ENCODE results near the gene TBX19. TPM values are rescaled to one million over a fixed set of nuclear protein-coding genes. Genes with fewer than 3 reads are reported as not detected.

Gene TBX19
- total RNA-seq, 2 donors from 2014 or later = 1.9 to 3.8 TPM

GRCh38 chr1:168293356-168293755 is 12.7 kb downstream of the TBX19 start:
- H3K36me3 ChIP-seq = no peaks in the 10 kb centered on the region
- H3K9me3 ChIP-seq = no peaks in the 10 kb centered on the region
- no peaks in the 10 kb centered on the region for H3K4me1 ChIP-seq (replicated peaks)
- no peak overlapping the region for H3K4me3 ChIP-seq
- H3K27me3 ChIP-seq (replicated peaks; ENCODE audit: insufficient read depth) = no peaks in the 10 kb centered on the region
- intact Hi-C loops (cut with DNase I) = no loop called here
- DNase-seq (ENCODE audit: low spot score) = no peak
- no peak overlapping the region for H3K27ac ChIP-seq
- 46% methylated on average over 1 of the region's 1 CpG for WGBS
- TF ChIP-seq CTCF (IDR thresholded peaks at IDR 0.05) (no peak), POLR2AphosphoS5 (IDR thresholded peaks at IDR 0.05) (no peak), POLR2A (IDR thresholded peaks at IDR 0.05) (no peak)

- no peak overlapping the region for H3K27ac ChIP-seq
- H3K4me3 ChIP-seq = no peak overlapping the region
- WGBS = 90% methylated on average over 8 of the region's 8 CpGs
- intact Hi-C loops (cut with DNase I) = no loop called here
- H3K27me3 ChIP-seq (replicated peaks; ENCODE audit: insufficient read depth) = no peaks in the 10 kb centered on the region
- no peaks in the 10 kb centered on the region for H3K36me3 ChIP-seq
- H3K9me3 ChIP-seq = no peaks in the 10 kb centered on the region
- TF ChIP-seq POLR2A (IDR thresholded peaks at IDR 0.05) (no peak), CTCF (IDR thresholded peaks at IDR 0.05) (no peak), POLR2AphosphoS5 (IDR thresholded peaks at IDR 0.05) (no peak)
- DNase-seq (ENCODE audit: low spot score) = no peak
- no peaks in the 10 kb centered on the region for H3K4me1 ChIP-seq (replicated peaks)
Measured at GRCh38 chr1:168295411-168296114, 14.9 kb downstream of the TBX19 start.

GRCh38 chr1:168297019-168297730 is 16.5 kb downstream of the TBX19 start:
- WGBS = 72% methylated on average over 7 of the region's 7 CpGs
- Histone ChIP-seq H3K9me3 (no peaks in the 10 kb centered on the region), H3K27ac (no peak overlapping the region), H3K4me1 (replicated peaks) (no peaks in the 10 kb centered on the region), H3K27me3 (replicated peaks; ENCODE audit: insufficient read depth) (no peaks in the 10 kb centered on the region), H3K4me3 (no peak overlapping the region), H3K36me3 (no peaks in the 10 kb centered on the region)
- TF ChIP-seq POLR2AphosphoS5 (IDR thresholded peaks at IDR 0.05) (no peak), POLR2A (IDR thresholded peaks at IDR 0.05) (no peak), CTCF (IDR thresholded peaks at IDR 0.05) (no peak)
- DNase-seq (ENCODE audit: low spot score) = no peak
- intact Hi-C loops (cut with DNase I) = no loop called here

GRCh38 chr1:168298446-168298845 is 17.8 kb downstream of the TBX19 start:
- H3K36me3 ChIP-seq = no peaks in the 10 kb centered on the region
- WGBS = 89% methylated on average over 3 of the region's 3 CpGs
- H3K4me3 ChIP-seq = no peak overlapping the region
- H3K9me3 ChIP-seq = no peaks in the 10 kb centered on the region
- H3K27me3 ChIP-seq (replicated peaks; ENCODE audit: insufficient read depth) = no peaks in the 10 kb centered on the region
- intact Hi-C loops (cut with DNase I) = no loop called here
- no peak for DNase-seq (ENCODE audit: low spot score)
- no peaks in the 10 kb centered on the region for H3K4me1 ChIP-seq (replicated peaks)
- TF ChIP-seq CTCF (IDR thresholded peaks at IDR 0.05) = no peak
- no peak for TF ChIP-seq POLR2AphosphoS5 (IDR thresholded peaks at IDR 0.05)
- TF ChIP-seq POLR2A (IDR thresholded peaks at IDR 0.05) = no peak
- H3K27ac ChIP-seq = no peak overlapping the region

GRCh38 chr1:168300626-168301025 is 19.9 kb downstream of the TBX19 start:
- no peak for TF ChIP-seq POLR2AphosphoS5 (IDR thresholded peaks at IDR 0.05)
- no peak for TF ChIP-seq CTCF (IDR thresholded peaks at IDR 0.05)
- no peak for TF ChIP-seq POLR2A (IDR thresholded peaks at IDR 0.05)
- intact Hi-C loops (cut with DNase I) = no loop called here
- H3K4me3 ChIP-seq = no peak overlapping the region
- 79% methylated on average over 2 of the region's 2 CpGs for WGBS
- DNase-seq (ENCODE audit: low spot score) = no peak
- no peak overlapping the region for H3K27ac ChIP-seq
- no peaks in the 10 kb centered on the region for H3K4me1 ChIP-seq (replicated peaks)
- H3K9me3 ChIP-seq = no peaks in the 10 kb centered on the region
- no peaks in the 10 kb centered on the region for H3K27me3 ChIP-seq (replicated peaks; ENCODE audit: insufficient read depth)
- H3K36me3 ChIP-seq = no peaks in the 10 kb centered on the region
